Mesothelial cell of epicardium (in vitro differentiated cells): ENCODE measurements around the gene PDE4B. TPM values are rescaled to one million over a fixed set of nuclear protein-coding genes. Genes with fewer than 3 reads are reported as not detected.

Experiments used
- DNase-seq, 2 experiments: peaks; one replicate each; pipeline ENCODE4 v3.0.0; 2021; ENCODE audit warnings: low spot score in 2 of 2; ENCODE audit not compliant: unreplicated experiment in 2 of 2
- H3K27ac Mint-ChIP-seq: 2 replicates; pipeline ENCODE4 v1.8.0; 2021; ENCODE audit warnings: mixed read lengths
- H3K27me3 Mint-ChIP-seq: 2 replicates; pipeline ENCODE4 v1.8.0; 2021; ENCODE audit warnings: low read depth, mixed read lengths
- H3K36me3 Mint-ChIP-seq: 2 replicates; pipeline ENCODE4 v1.8.0; 2021; ENCODE audit warnings: mixed read lengths
- H3K4me1 Mint-ChIP-seq: 2 replicates; pipeline ENCODE4 v1.8.0; 2021; ENCODE audit warnings: mixed read lengths
- H3K4me3 Mint-ChIP-seq: 2 replicates; pipeline ENCODE4 v1.8.0; 2021; ENCODE audit warnings: mild to moderate bottlenecking, moderate library complexity, mixed read lengths
- H3K9me3 Mint-ChIP-seq: 2 replicates; pipeline ENCODE4 v1.8.0; 2021; ENCODE audit warnings: mixed read lengths
- CTCF ChIP-seq: fragments of 200-600 bp; sonication (generic); IDR thresholded peaks from one replicate; pipeline ENCODE4 v1.5.0; 2021; ENCODE audit warnings: antibody characterized with exemption; ENCODE audit not compliant: unreplicated experiment
- total RNA-seq: library from RNA; stranded (reverse); gene quantifications from 3 replicates; pipeline ENCODE4 v1.2.1, GENCODE V29; 2021

PDE4B gene
- total RNA-seq, 1 donor from 2014 or later: 22.3 TPM

GRCh38 chr1:65758128-65758527 is 34.6 kb upstream of the PDE4B start:
- DNase-seq: no peak
- Mint-ChIP-seq H3K36me3 (no peaks in the 10 kb centered on the region), H3K4me3 (no peak overlapping the region), H3K9me3 (no peaks in the 10 kb centered on the region), H3K27ac (no peak overlapping the region), H3K27me3 (peaks cover 44% of the 10 kb centered on the region), H3K4me1 (peaks cover 16% of the 10 kb centered on the region)
- no peak for TF ChIP-seq CTCF

DNA sequence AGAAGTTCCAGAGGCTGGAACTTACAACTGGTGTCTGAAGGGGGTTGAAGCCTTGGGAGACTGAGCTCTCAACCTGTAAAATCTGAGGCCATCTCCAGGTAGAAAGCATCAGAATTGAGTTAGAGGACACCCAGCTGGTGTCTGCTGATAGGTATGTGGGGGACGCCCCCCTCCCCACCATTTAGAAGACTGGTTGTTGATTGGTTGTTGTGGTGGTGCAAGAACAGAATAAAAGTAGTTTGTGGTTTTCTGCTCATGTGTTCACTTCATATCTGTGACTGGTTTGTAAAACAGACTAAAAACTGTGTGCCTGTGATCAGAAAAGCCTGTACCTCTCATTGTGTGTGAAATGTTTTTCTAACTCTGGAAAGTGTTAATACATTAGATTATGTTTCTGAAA is 33.2 kb upstream of the PDE4B start:
- no peak for DNase-seq
- no peak overlapping the region for H3K27ac Mint-ChIP-seq
- H3K9me3 Mint-ChIP-seq: no peaks in the 10 kb centered on the region
- no peak overlapping the region for H3K4me3 Mint-ChIP-seq
- no peak for TF ChIP-seq CTCF
- H3K27me3 Mint-ChIP-seq: peaks cover 30% of the 10 kb centered on the region
- H3K4me1 Mint-ChIP-seq: peaks cover 18% of the 10 kb centered on the region
- no peaks in the 10 kb centered on the region for H3K36me3 Mint-ChIP-seq

GRCh38 chr1:65762081-65762862 is 30.4 kb upstream of the PDE4B start:
- DNase-seq: peak in 1 of 2 experiments; percentile 39
- no peak for TF ChIP-seq CTCF
- peaks cover 18% of the 10 kb centered on the region for H3K27me3 Mint-ChIP-seq
- no peaks in the 10 kb centered on the region for H3K36me3 Mint-ChIP-seq
- peak overlapping the region; percentile 47 for H3K27ac Mint-ChIP-seq
- H3K4me3 Mint-ChIP-seq: peak overlapping the region; percentile 22
- peaks cover 12% of the 10 kb centered on the region for H3K4me1 Mint-ChIP-seq
- peaks cover 8% of the 10 kb centered on the region for H3K9me3 Mint-ChIP-seq

DNA sequence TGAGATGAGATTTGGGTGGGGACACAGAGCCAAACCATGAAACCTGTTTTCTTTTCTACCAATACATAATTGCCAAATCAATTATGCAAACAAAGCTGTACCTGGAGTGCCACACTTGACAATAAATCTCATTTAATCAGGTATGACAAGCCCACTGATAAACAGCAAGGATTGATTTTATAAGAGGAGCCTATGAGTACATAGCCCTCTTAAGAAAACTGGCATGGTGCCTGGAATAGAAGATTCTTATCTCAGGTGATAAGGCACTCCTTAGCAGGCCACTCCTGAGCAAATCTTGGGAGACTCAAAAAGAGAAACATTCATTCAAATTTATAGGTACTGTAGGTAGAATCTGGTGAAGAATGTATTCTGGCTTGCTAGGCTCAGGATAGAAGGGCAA is 28.6 kb upstream of the PDE4B start:
- Mint-ChIP-seq H3K4me3 (no peak overlapping the region), H3K27ac (no peak overlapping the region), H3K4me1 (peaks cover 12% of the 10 kb centered on the region), H3K27me3 (peaks cover 12% of the 10 kb centered on the region), H3K9me3 (peaks cover 14% of the 10 kb centered on the region), H3K36me3 (no peaks in the 10 kb centered on the region)
- no peak for TF ChIP-seq CTCF
- no peak for DNase-seq

DNA sequence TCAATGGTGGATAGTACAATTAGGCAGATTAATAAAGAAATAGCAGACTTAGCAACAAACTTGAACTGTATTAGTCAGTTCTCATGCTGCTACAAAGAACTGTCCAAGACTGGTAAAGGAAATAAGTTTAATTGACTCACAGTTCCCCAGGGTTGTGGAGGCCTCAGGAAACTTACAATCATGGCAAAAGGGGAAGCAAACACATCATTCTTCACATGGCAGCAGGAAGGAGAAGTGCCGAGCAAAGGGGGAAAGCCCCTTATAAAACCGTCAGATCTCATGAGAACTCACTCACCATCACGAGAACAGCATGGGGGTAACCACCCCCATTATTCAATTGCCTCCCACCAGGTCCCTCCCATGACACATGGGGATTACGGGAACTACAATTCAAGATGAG is 27.1 kb upstream of the PDE4B start:
- H3K27ac Mint-ChIP-seq: no peak overlapping the region
- peaks cover 22% of the 10 kb centered on the region for H3K9me3 Mint-ChIP-seq
- peaks cover 12% of the 10 kb centered on the region for H3K4me1 Mint-ChIP-seq
- no peak overlapping the region for H3K4me3 Mint-ChIP-seq
- H3K27me3 Mint-ChIP-seq: peaks cover 12% of the 10 kb centered on the region
- no peaks in the 10 kb centered on the region for H3K36me3 Mint-ChIP-seq
- no peak for DNase-seq
- no peak for TF ChIP-seq CTCF
